CD1c-positive myeloid dendritic cell (primary cell): Measurements from ENCODE around the gene DCAF6.
"Not testable (repeated sequence)": the region's sequence is repeated elsewhere in the genome, so short reads cannot be mapped to it uniquely, and the experiment has no call there.

ENCODE experiments used
- DNase-seq: peaks from one replicate; pipeline ENCODE4 v3.0.0-alpha.2; 2016; ENCODE audit errors: extremely low spot score

The DCAF6 gene

DNA sequence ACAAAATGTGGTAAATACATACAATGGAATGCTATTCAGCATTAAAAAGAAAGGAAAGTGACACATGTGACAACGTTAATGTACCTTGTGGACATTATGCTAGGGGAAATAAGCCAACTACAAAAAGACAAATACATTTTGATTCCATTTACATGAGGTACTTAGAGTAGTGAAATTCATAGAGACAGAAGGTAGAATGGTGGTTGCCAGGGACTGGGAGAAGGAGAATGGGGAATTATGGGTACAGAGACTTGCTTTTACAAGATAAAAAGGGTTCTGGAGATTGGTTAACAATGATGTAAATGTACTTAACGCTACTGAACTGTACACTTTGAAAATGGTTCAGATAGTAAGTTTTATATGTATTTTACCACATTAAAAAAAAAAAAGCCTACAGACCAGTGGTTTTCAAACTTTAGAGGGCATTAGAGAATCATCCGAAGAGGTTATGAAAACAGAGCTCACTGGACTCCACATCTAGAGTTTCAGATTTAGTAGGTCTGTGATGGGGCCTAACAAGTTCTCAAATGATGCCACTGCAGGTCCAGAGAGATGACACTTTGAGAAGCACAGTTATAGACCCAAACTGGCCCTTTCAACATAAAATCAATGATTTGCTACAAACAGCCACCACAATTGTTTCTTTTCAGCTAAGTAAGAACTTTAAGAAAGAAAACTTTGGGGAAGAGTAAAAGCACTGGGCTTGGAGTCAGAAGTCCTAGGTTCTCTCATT is 13.0 kb upstream of the DCAF6 start:
- DNase-seq, result no peak

DNA sequence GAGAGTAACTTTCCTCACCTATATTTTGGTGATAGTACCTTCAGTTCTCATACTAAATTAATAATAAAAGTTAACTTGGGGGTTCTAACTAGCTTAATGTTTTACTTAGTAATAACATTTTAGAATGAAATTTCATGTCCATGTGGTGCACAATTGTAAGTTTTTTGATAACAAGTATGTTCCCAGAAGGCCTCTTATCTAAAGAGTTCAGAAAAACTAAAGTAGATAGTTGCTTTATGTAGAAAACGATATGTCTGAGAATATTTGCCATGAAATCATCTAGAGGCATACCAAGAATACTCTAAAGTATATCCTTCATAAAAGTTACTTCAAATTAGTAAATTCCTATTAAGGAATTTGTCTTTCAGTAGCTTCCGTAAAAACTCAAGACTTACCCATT is 12.4 kb upstream of the DCAF6 start:
- no peak for DNase-seq

DNA sequence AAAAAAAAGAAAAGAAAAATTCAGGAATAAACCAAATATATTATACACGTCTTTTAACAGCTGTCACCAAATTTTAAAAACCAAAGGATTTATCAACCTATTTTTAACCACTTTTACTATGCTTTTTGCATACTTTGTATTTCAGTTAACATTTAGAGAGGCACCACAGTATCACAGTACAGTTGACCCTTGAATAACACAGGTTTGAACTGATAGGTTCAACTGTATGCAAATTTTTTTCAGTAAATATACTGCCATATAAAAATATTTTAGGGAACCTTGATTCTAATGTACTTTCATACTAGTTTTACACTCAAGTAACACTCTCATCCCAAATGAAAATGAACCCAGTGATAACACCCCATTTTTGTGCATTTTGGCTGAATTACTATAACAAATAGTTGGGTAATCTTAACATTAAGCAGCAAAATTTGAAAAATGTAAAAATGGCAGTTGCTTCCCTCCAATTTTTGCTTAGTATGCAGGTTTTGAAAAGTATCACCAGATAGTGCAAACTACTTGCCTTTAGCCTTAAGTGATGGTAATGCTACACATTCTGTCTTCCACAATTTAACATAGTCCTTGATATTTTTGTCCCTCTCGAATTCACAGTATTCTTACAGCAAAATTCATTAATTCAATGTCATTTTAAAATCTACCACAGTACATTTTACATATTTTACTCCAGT is 11.8 kb upstream of the DCAF6 start:
- no peak for DNase-seq

- DNase-seq, result no peak
Observed at GRCh38 chr1:167926486-167926997, 9.9 kb upstream of the DCAF6 start.

DNA sequence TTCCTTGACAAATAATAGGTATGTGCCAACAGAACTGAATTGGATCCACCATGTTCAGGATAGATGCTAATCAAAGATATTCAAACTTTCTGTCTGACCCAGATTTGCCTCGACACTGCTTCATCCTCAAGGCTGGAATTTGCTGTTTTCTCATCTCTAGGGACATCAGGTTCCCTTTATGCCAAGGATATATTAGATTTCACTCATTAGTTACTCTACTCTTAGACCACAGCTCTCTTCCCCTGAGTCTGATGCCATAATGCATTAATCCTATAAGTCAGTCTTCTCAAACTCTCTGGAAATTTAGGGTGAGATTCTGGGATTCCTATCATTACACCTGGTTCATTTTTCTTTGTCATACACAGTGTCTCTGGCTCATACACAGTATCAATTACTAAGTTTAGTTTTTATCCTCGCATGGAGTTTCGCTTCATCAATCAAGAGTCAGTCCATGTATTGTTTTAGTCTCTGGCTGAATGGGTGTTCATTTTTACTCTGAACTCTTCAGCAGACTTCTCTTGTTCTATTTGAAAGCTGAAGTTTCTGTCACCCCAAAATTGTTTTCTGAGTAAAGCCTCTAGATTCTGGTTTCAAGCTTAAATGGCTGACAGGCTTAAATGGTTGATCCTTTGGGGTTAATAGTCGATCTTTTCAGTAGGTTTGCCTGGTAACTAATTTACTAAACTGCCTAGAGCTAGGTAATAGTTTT is 9.3 kb upstream of the DCAF6 start:
- no peak for DNase-seq

- DNase-seq, result no peak
Observed at GRCh38 chr1:167928457-167928852, 8.0 kb upstream of the DCAF6 start.

DNA sequence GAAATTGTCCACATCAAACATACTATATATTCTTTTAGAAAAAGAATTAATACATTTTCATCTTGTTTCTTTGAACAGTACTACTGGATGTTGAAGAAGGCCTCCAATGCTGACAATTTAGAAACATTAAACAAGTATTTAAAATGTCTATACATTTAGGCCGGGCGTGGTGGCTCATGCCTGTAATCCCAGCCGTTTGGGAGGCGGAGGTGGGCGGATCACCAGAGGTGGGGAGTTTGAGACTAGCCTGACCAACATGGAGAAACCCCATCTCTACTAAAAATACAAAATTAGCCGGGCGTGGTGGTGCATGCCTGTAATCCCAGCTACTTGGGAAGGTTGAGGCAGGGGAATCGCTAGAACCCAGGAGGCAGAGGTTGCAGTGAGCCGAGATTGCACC is 7.6 kb upstream of the DCAF6 start:
- DNase-seq, result not testable (repeated sequence)

DNA sequence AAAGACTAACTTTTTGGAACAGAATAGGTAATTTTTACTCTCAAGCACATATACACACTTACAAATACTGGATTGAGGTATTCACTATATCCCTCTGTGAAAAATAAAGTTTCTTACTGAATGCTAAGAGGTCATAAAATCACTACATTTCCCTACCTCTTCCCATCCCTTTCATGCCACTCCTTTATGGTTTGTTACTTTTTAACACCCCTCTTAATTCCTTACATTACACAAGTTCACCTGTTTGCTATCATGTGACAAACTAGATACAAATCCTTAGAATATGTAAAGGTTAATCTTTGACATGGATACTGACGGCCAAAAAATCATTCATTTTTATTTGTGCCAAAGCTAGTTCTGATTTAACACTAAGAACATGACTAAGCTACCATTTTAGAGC is 6.8 kb upstream of the DCAF6 start:
- no peak for DNase-seq

DNA sequence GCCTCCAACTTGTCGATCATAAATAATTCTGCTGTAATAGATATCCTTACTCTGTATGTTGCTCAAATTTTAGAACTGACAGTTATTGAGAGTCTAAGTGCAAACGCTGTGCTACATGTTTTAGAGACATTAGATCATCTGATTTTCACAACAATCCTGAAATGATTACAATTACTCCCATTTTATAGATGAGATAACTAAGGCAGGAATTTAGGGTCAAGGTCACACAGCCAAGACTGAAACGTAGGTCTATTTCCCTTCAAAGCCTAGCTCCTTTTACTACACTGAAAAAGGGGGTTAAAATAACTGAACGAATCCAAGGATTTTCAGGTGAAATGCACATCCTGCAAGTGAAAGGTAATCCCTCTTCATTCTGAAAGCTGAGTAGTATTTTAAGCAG is 2.7 kb upstream of the DCAF6 start:
- DNase-seq, result no peak

GRCh38 chr1:167934426-167935215 is 1.9 kb upstream of the DCAF6 start:
- no peak for DNase-seq

DNA sequence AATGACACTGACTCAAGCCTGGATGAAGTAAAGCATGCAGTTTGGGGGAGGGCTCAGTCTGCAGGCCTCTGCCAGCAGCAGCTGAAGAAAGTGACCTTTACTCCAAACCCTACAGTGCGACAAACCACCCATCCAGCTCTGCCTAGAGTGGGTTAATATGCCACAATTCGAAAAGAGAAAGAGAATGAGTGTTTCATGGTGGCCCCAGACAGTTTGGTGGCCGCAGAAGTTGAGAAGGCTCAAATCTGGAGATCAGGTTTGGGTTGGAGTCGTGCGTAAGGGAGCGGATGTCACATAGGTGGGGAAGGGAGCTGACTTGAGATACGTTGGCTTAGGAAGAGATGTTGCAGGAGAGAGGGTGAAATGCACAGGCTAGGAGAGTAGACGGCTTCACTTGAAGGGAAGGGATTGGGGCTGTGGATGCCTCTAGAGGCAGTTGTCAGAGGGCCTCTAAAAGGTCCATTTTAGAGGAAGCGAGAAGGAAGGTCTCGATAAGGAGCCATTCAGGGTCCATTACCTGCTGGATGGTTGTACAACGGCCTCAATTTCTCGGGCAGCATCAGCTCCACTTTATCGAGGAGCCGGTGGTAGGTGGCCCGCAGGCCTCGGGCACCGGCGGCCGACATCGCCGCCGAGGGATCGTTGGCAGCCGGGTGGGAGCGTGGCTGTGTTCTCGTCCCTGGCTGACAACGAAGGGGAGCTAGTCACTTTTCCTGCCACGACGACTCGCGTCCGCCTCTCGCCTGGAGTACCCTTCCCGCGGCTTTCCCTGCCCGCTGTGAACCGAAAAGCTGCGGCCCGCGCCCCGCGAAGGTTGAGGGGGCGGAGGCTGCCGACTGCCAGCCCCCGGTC is 1.0 kb upstream of the DCAF6 start:
- DNase-seq, result peak; percentile 44

DNA sequence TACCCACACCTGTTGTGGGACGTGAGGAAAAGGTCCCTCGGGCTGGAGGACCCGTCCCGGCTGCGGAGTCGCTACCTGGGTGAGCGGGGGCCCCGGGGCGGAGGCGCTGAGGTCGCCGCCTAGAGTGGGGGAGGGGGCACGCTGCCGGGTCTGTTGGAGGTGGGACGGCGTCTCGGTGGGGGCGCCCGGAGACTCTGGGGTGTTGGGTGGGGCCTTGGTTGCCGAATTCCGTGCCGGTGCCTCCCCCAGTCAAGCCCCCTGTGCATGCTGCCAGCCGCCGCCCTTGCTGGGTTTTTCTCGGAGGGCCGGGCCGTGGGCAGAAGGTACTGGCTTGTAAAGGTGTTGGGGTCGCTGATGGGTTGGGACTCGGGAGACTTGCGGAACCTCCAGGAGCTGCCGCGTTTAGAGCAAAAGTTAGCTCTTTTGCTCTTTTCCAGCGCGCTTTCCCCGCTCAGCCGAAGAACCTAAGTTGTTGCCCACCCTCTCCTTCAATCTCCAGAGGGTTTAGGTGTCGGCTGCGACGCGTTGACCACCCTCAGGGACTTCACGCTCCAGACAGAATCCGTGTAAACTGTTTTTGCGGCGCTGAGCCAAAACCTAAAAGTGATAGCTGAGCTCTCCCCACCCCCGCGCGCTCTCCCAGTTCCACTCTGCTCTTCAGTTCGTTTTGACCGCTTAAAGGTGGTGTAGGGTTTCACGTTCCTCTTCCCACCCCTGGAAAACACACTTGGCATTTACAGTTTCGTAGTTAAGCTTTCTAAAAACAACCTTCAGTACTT is 636 bp downstream of the DCAF6 start, which contains the start of gene MPC2:
Gene MPC2 (minus strand): TSS at position 143 of the 779 bp plus-strand sequence. CDS start 1,231 bp downstream, outside the sequence.
- DNase-seq, result peak; percentile 60

DNA sequence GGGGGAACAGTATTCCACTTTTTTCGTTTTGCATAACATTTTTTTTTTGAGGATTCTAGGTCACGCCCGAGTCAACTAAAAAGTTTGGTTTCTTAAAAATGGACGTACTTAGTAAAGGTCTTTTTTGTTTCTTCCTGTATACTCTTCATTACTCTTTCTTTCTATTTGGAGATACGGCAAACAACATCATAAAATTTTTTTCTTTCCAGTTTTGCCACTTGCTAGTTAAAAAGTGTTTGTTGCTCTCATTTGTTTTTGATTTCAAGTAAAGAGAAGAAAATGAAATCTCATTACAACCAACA is 1.2 kb downstream of the DCAF6 start:
- no peak for DNase-seq

DNA sequence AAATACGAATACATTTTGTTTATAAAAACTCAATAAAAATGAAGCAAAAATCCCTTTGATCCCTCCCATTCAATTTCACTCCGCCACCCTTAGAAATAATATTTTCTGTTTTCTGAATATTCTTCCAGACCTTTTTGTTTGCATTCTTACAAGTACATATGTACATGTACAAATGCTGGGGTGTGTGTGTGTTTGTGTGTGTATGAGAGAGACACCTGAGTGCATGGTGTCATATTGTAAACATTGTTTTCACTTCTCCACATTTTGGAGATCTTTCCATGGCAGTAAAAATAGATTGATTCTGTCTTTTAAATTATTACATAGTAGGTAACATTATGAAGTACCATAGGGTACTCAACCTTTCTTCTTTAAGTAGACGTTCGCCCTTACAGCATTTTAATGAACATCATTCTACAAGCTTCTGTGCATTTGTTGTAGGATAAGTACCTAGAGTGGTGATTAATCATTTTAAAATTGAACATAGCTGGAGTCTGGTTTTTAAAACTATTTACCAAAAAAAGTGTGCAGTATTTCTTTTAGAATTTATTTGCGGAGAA is 1.7 kb downstream of the DCAF6 start:
- DNase-seq, result peak; percentile 4

DNA sequence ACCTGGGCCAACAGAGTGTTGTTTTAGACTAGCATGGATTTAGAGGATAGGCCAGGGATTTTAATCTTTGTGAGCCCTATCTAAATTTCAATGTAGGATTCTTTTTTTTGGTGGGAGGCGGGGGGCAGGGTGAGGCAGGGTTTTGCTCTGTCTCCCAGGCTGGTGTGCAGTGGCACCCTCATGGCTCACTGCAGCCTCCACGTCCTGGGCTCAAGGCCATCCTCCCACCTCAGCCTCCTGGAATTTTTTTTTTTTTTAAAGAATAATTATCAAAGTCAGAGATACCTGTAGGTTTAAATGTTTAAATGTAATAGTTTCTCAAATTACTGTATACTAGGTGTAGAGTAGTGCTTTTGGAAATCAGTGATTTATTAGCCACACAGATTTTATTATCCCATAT is 3.8 kb downstream of the DCAF6 start:
- DNase-seq, result no peak

DNA sequence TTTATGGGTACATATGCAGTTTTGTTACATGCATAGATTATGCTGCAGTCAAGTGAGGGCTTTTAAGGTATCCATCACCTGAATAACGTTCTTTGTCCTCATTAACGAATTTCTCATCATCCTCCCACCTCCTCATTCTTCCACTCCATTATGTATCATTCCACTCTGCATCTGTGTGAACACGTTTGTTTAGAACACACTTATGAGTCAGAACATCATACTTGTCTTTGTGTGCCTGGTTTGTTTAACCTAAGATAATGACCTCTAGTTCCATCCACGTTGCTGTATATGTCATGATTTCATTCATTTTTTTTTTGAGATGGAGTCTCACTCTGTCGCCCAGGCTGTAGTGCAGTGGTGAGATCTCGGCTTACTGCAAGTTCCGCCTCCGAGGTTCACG is 7.1 kb downstream of the DCAF6 start:
- DNase-seq, result no peak

DNA sequence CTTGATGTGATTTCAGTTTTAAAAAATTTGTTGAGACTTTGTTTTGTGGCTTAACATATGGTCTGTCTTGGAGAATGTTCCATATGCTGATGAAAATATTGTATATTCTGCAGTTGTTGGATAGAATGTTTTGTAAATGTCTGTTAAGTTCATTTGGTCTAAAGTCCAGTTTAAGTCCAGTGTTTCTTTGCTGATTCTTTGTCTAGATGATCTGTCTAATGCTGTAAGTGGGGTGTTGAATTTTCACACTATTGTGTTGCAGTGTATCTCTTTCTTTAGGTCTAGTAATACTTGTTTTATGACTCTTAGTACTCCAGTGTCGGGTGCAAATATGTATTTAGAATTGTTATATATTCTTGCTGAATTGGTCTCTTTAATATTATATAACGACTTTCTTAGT is 11.2 kb downstream of the DCAF6 start:
- DNase-seq, result no peak

GRCh38 chr1:167949785-167950184 is 13.3 kb downstream of the DCAF6 start:
- DNase-seq, result no peak

- DNase-seq, result peak; percentile 5
Observed at GRCh38 chr1:167950569-167950968, 14.1 kb downstream of the DCAF6 start.

GRCh38 chr1:167955915-167956314 is 19.4 kb downstream of the DCAF6 start:
- DNase-seq, result no peak
